Breast epithelium (tissue), 3 donors: ENCODE results near the gene TUBB4B.

Experiments
- CTCF ChIP-seq, 3 donors: fragments of 450-650 bp; IDR thresholded peaks; one replicate each; pipeline ENCODE4 v1.5.1; 2016 to 2017; ENCODE audit warnings: antibody characterized with exemption in 3 of 3, mild to moderate bottlenecking in 3 of 3, moderate library complexity in 3 of 3
- POLR2A ChIP-seq: fragments of 450-650 bp; IDR thresholded peaks from one replicate; pipeline ENCODE4 v1.6.1; 2016; ENCODE audit warnings: antibody characterized with exemption, mild to moderate bottlenecking, moderate library complexity

- TF ChIP-seq CTCF (IDR thresholded peaks at IDR 0.05) (no peak), POLR2A (no peak)
Measured at GRCh38 chr9:137224830-137225694, 16.0 kb upstream of the TUBB4B start, which contains the start of gene CYSRT1.
